GM12875 (cell line): ENCODE results near the gene SELENOV.

Source experiments
- H3K4me3 ChIP-seq: one replicate; pipeline ENCODE4 v1.5.1; 2011; ENCODE audit warnings: low read depth, low read length, control low read depth
- CTCF ChIP-seq: IDR thresholded peaks from 2 replicates; pipeline ENCODE4 v1.5.1; 2011; ENCODE audit warnings: low read depth, mild to moderate bottlenecking, control low read depth, inconsistent platforms, low read length, moderate library complexity, borderline replicate concordance; ENCODE audit not compliant: insufficient read depth

Gene SELENOV

GRCh38 chr19:39494661-39495060, 20.3 kb upstream of the SELENOV start:
- H3K4me3 ChIP-seq, result no peak overlapping the region
- no peak for TF ChIP-seq CTCF

GRCh38 chr19:39496063-39496462, 18.9 kb upstream of the SELENOV start:
- TF ChIP-seq CTCF, result no peak
- no peak overlapping the region for H3K4me3 ChIP-seq

GRCh38 chr19:39497701-39497995, 17.3 kb upstream of the SELENOV start:
- no peak for TF ChIP-seq CTCF
- peak overlapping the region; percentile 12 for H3K4me3 ChIP-seq

- TF ChIP-seq CTCF, result no peak
- H3K4me3 ChIP-seq, result peak overlapping the region; percentile 12
Observed at GRCh38 chr19:39497996-39498797, 16.7 kb upstream of the SELENOV start.

GRCh38 chr19:39498798-39499642, 15.9 kb upstream of the SELENOV start, which contains the start of gene DLL3:
Gene DLL3, plus strand, starts transcription at chr19:39498947. Its CDS starts 28 bp downstream, at chr19:39498975.
- H3K4me3 ChIP-seq, result peak within 1 kb of the TSS; percentile 12
- no peak for TF ChIP-seq CTCF

- H3K4me3 ChIP-seq, result no peak overlapping the region
- TF ChIP-seq CTCF, result no peak
Observed at GRCh38 chr19:39499932-39500331, 15.0 kb upstream of the SELENOV start.

- TF ChIP-seq CTCF, result no peak
- no peak overlapping the region for H3K4me3 ChIP-seq
Observed at GRCh38 chr19:39500543-39500942, 14.4 kb upstream of the SELENOV start.
